HepG2 (cell line): ENCODE measurements around the gene MBOAT7. TPM values are rescaled to one million over a fixed set of nuclear protein-coding genes. Genes with fewer than 3 reads are reported as not detected.
A peak's percentile ranks its signal among the peaks of the same experiment; 100 is the strongest.

Experiments used
- ATAD3A ChIP-seq: sonication (generic); formaldehyde crosslinking; IDR thresholded peaks from 2 replicates; pipeline ENCODE4 v1.4.0; 2020; ENCODE audit warnings: missing genetic modification reagents
- BHLHE40 ChIP-seq: IDR thresholded peaks from 2 replicates; pipeline ENCODE4 v1.6.1; 2011; ENCODE audit warnings: low read length, improper control_type of control experiment
- DPF2 ChIP-seq: sonication (generic); formaldehyde crosslinking; IDR thresholded peaks from 2 replicates; pipeline ENCODE4 v1.4.0; 2020; ENCODE audit warnings: mild to moderate bottlenecking, low read depth, missing genetic modification reagents, borderline replicate concordance
- ETV5 ChIP-seq: IDR thresholded peaks from 2 replicates; pipeline ENCODE4 v1.6.1; 2018; ENCODE audit warnings: missing biosample characterization, missing genetic modification reagents, inconsistent platforms, borderline replicate concordance
- GTF2F1 ChIP-seq: fragments of 150-350 bp; IDR thresholded peaks from 2 replicates; pipeline ENCODE4 v1.6.1; 2014; ENCODE audit warnings: low read length
- GTF3A ChIP-seq: sonication (generic); formaldehyde crosslinking; conservative IDR thresholded peaks from 2 replicates; pipeline ENCODE4 v1.4.0; 2020; ENCODE audit warnings: mild to moderate bottlenecking, missing genetic modification reagents
- HOXA9 ChIP-seq: sonication (generic); formaldehyde crosslinking; IDR thresholded peaks from 2 replicates; pipeline ENCODE4 v1.8.1; 2022; ENCODE audit warnings: missing genetic modification reagents, mild to moderate bottlenecking, moderate library complexity, borderline replicate concordance
- KAT8 ChIP-seq: IDR thresholded peaks from 2 replicates; pipeline ENCODE4 v1.6.1; 2016; ENCODE audit warnings: missing genetic modification reagents, missing compliant biosample characterization
- NCOR1 ChIP-seq: fragments of 200-600 bp; sonication (generic); IDR thresholded peaks from 2 replicates; pipeline ENCODE4 v1.7.0; 2017; ENCODE audit warnings: antibody characterized with exemption, low read length, borderline replicate concordance
- NFIC ChIP-seq: IDR thresholded peaks from 2 replicates; pipeline ENCODE4 v1.6.1; 2012; ENCODE audit warnings: mild to moderate bottlenecking, low read length, inconsistent platforms
- SALL2 ChIP-seq: sonication (generic); formaldehyde crosslinking; IDR thresholded peaks from 2 replicates; pipeline ENCODE4 v1.8.1; 2023; ENCODE audit warnings: mild to moderate bottlenecking, missing genetic modification reagents, inconsistent platforms
- SIX4 ChIP-seq: sonication (generic); formaldehyde crosslinking; IDR thresholded peaks from 2 replicates; pipeline ENCODE4 v1.4.0; 2020; ENCODE audit warnings: missing genetic modification reagents
- SP5 ChIP-seq: IDR thresholded peaks from 2 replicates; pipeline ENCODE4 v1.6.1; 2016; ENCODE audit warnings: low read depth, borderline replicate concordance
- XRCC5 ChIP-seq: fragments of 200-400 bp; formaldehyde crosslinking; optimal IDR thresholded peaks from 2 replicates; pipeline ENCODE3; 2017; ENCODE audit warnings: mild to moderate bottlenecking, low read length
- ZFX ChIP-seq: sonication (generic); formaldehyde crosslinking; IDR thresholded peaks from 2 replicates; pipeline ENCODE4 v1.4.0; 2020; ENCODE audit warnings: mild to moderate bottlenecking, low read depth, missing genetic modification reagents, moderate library complexity
- ZIK1 ChIP-seq: sonication (generic); formaldehyde crosslinking; IDR thresholded peaks from 2 replicates; pipeline ENCODE4 v1.5.0; 2020; ENCODE audit warnings: mild to moderate bottlenecking, low read depth, missing genetic modification reagents, borderline replicate concordance
- ZNF263 ChIP-seq: sonication (generic); formaldehyde crosslinking; IDR thresholded peaks from 2 replicates; pipeline ENCODE4 v1.4.0; 2020; ENCODE audit warnings: missing genetic modification reagents
- ZNF451 ChIP-seq: sonication (generic); formaldehyde crosslinking; IDR thresholded peaks from 2 replicates; pipeline ENCODE4 v1.5.0; 2020; ENCODE audit warnings: mild to moderate bottlenecking, missing genetic modification reagents
- ZNF556 ChIP-seq: sonication (generic); formaldehyde crosslinking; IDR thresholded peaks from 2 replicates; pipeline ENCODE4 v1.4.0; 2020; ENCODE audit warnings: mild to moderate bottlenecking, missing genetic modification reagents, borderline replicate concordance
- ZNF652 ChIP-seq: IDR thresholded peaks from 2 replicates; pipeline ENCODE4 v1.6.1; 2016; ENCODE audit warnings: low read depth, borderline replicate concordance
- ZNF672 ChIP-seq: sonication (generic); formaldehyde crosslinking; IDR thresholded peaks from 2 replicates; pipeline ENCODE4 v1.8.1; 2022; ENCODE audit warnings: missing genetic modification reagents
- ZNF761 ChIP-seq: sonication (generic); formaldehyde crosslinking; conservative IDR thresholded peaks from 2 replicates; pipeline ENCODE4 v1.4.0; 2020; ENCODE audit warnings: mild to moderate bottlenecking, missing genetic modification reagents
- ZNF788 ChIP-seq: sonication (generic); formaldehyde crosslinking; IDR thresholded peaks from 2 replicates; pipeline ENCODE4 v1.5.0; 2020; ENCODE audit warnings: mild to moderate bottlenecking, missing genetic modification reagents, borderline replicate concordance
- ZNF841 ChIP-seq: sonication (generic); formaldehyde crosslinking; IDR thresholded peaks from 2 replicates; pipeline ENCODE4 v1.8.1; 2023; ENCODE audit warnings: missing genetic modification reagents, borderline replicate concordance
- ZSCAN21 ChIP-seq: sonication (generic); formaldehyde crosslinking; IDR thresholded peaks from 2 replicates; pipeline ENCODE4 v1.8.0; 2022; ENCODE audit warnings: mild to moderate bottlenecking, missing genetic modification reagents, moderate library complexity, borderline replicate concordance
- polyA plus RNA-seq, 8 experiments: library from polyadenylated mRNA; depleted of rRNA in 3 of 8; stranded (reverse) in 7 of 8; unstranded in 1 of 8; fragments of >200 nt; fragmentation: Illumina TruSeq in 4 of 8; extraction: Trizol in 4 of 8; gene quantifications; 2 replicates each; pipeline versions ENCODE4 v1.2.1 to v1.2.3, GENCODE V29; 2011 to 2016; ENCODE audit warnings: low read depth in 4 of 8, missing spikeins in 1 of 8, mixed read lengths in 1 of 8; ENCODE audit not compliant: insufficient read depth in 1 of 8
- total RNA-seq, 5 experiments: library from RNA; depleted of rRNA; stranded (reverse); fragments of >200 nt; fragmentation: Illumina TruSeq; extraction: Trizol; gene quantifications; 2 replicates each; pipeline ENCODE4 v1.2.3, GENCODE V29; 2016; ENCODE audit warnings: low read depth in 1 of 5
- TF ChIP-seq, protein P1 (sequence below): sonication (generic); formaldehyde crosslinking; IDR thresholded peaks from 2 replicates; pipeline ENCODE4 v1.4.0; 2020; ENCODE audit warnings: missing genetic modification reagents
- TF ChIP-seq, protein P2 (sequence below): sonication (generic); formaldehyde crosslinking; conservative IDR thresholded peaks from 2 replicates; pipeline ENCODE4 v1.4.0; 2020; ENCODE audit warnings: missing genetic modification reagents

MBOAT7 gene
- total and polyA plus RNA-seq, 2 of the 13 experiments (the other 11 are each of a cell fraction or from before 2014, with no cell fraction given), result 22.2 to 25.5 TPM

DNA sequence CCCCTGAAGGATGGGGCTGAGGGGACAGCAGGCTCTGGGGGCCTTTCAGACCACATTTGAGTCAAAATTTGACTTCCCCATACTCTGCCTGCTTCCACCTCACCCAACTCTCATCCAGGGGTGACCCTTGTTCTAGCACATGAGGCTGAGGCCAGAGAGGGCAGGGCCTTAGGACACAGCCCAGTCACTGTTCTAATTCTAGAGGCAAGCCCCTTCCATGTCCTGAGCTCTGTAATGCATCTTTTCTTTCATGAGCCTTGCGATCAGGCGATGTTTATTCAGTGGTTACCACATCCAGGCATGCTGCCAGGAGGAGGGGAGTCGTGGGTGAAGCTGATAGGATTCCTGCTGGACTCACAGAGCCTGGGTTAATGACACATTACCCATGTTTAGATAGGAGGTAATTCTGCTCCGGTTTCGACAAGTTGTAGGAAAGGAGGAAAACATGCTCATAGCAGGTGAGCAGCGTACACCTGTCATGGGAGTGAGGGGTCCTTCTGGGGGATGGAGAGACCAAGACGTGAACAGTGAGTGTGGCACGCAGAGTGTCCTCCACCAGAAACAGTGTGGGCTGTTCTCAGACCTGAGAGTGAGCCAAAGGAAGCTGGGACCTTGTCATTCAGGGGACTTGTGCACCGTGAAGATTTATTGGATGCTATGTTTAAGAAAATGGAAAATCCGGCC, 20.6 kb upstream of the MBOAT7 start (continued):
- 0 out of 2 replicates have a peak, but pooled peaks have one; percentile 30 for TF ChIP-seq ETV5 (CRISPR knock-in tag)
- TF ChIP-seq SALL2, result 0 out of 2 replicates have a peak, but pooled peaks have one; percentile 56
- TF ChIP-seq ZFX, result peak; percentile 44; the same call in 1 of the 2 replicates
- TF ChIP-seq ZNF841 (CRISPR knock-in tag), result peak; percentile 36; the same call in 1 of the 2 replicates
- TF ChIP-seq, protein P1, sequence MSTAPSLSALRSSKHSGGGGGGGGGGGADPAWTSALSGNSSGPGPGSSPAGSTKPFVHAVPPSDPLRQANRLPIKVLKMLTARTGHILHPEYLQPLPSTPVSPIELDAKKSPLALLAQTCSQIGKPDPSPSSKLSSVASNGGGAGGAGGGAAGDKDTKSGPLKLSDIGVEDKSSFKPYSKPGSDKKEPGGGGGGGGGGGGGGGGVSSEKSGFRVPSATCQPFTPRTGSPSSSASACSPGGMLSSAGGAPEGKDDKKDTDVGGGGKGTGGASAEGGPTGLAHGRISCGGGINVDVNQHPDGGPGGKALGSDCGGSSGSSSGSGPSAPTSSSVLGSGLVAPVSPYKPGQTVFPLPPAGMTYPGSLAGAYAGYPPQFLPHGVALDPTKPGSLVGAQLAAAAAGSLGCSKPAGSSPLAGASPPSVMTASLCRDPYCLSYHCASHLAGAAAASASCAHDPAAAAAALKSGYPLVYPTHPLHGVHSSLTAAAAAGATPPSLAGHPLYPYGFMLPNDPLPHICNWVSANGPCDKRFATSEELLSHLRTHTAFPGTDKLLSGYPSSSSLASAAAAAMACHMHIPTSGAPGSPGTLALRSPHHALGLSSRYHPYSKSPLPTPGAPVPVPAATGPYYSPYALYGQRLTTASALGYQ (CRISPR knock-in tag), result peak; percentile 18; the same call in 1 of the 2 replicates
- 0 out of 2 replicates have a peak, but pooled peaks have one; percentile 31 for TF ChIP-seq ZNF263 (CRISPR knock-in tag)
- TF ChIP-seq DPF2 (CRISPR knock-in tag), result peak; percentile 77; the same call in 1 of the 2 replicates
- TF ChIP-seq HOXA9 (CRISPR knock-in tag), result 0 out of 2 replicates have a peak, but pooled peaks have one; percentile 12
- TF ChIP-seq GTF3A, result no peak
- TF ChIP-seq ZNF672 (CRISPR knock-in tag), result 0 out of 2 replicates have a peak, but pooled peaks have one; percentile 62
- peak; percentile 77; the same call in 1 of the 2 replicates for TF ChIP-seq SIX4 (CRISPR knock-in tag)
- peak; percentile 45; the same call in 1 of the 2 replicates for TF ChIP-seq BHLHE40
- peak; percentile 78; the same call in 1 of the 2 replicates for TF ChIP-seq ZNF788 (CRISPR knock-in tag)
- no peak for TF ChIP-seq ZIK1
- TF ChIP-seq NCOR1, result no peak
- TF ChIP-seq ZSCAN21 (CRISPR knock-in tag), result 0 out of 2 replicates have a peak, but pooled peaks have one; percentile 27
- no peak for TF ChIP-seq GTF2F1
- TF ChIP-seq XRCC5, result peak; percentile 14
- TF ChIP-seq ZNF556 (CRISPR knock-in tag), result 0 out of 2 replicates have a peak, but pooled peaks have one; percentile 55
- peak; percentile 37; the same call in 1 of the 2 replicates for TF ChIP-seq ZNF652
- TF ChIP-seq, protein P2, sequence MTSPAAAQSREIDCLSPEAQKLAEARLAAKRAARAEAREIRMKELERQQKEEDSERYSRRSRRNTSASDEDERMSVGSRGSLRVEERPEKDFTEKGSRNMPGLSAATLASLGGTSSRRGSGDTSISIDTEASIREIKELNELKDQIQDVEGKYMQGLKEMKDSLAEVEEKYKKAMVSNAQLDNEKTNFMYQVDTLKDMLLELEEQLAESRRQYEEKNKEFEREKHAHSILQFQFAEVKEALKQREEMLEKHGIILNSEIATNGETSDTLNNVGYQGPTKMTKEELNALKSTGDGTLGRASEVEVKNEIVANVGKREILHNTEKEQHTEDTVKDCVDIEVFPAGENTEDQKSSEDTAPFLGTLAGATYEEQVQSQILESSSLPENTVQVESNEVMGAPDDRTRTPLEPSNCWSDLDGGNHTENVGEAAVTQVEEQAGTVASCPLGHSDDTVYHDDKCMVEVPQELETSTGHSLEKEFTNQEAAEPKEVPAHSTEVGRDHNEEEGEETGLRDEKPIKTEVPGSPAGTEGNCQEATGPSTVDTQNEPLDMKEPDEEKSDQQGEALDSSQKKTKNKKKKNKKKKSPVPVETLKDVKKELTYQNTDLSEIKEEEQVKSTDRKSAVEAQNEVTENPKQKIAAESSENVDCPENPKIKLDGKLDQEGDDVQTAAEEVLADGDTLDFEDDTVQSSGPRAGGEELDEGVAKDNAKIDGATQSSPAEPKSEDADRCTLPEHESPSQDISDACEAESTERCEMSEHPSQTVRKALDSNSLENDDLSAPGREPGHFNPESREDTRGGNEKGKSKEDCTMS (CRISPR knock-in tag), result no peak
- peak; percentile 61; the same call in 1 of the 2 replicates for TF ChIP-seq KAT8 (CRISPR knock-in tag)
- TF ChIP-seq ATAD3A, result no peak
- TF ChIP-seq NFIC, result peak; percentile 74; the same call in 1 of the 2 replicates
- 0 out of 2 replicates have a peak, but pooled peaks have one; percentile 45 for TF ChIP-seq ZNF761 (CRISPR knock-in tag)
- peak; percentile 89 for TF ChIP-seq SP5 (CRISPR knock-in tag)
- TF ChIP-seq ZNF451, result peak; percentile 57; the same call in 1 of the 2 replicates
